Astrocyte (in vitro differentiated cells and primary cell): Measurements from ENCODE around the gene ACTN1. TPM values are rescaled to one million over a fixed set of nuclear protein-coding genes. Genes with fewer than 3 reads are reported as not detected.

Experiments
- DNase-seq: peaks from one replicate; pipeline ENCODE4 v3.0.0-alpha.2; 2010; ENCODE audit warnings: low read depth
- FAIRE-seq: peaks from 2 replicates; lab custom pipeline; 2011; peaks lifted over from hg19 to GRCh38; lab: Jason Lieb, UNC
- H2AFZ ChIP-seq: 2 replicates; pipeline ENCODE4 v1.6.0; 2012; ENCODE audit warnings: low read depth, low read length, inconsistent platforms
- H3K27ac ChIP-seq: 2 replicates; pipeline ENCODE4 v1.5.1; 2011; ENCODE audit warnings: low read depth, low read length, inconsistent platforms
- H3K27me3 ChIP-seq: 2 replicates; pipeline ENCODE4 v1.6.0; 2011; ENCODE audit warnings: low read length, inconsistent platforms; ENCODE audit not compliant: insufficient read depth
- H3K36me3 ChIP-seq: 2 replicates; pipeline ENCODE4 v1.5.1; 2011; ENCODE audit warnings: low read length, inconsistent platforms; ENCODE audit not compliant: insufficient read depth
- H3K4me1 ChIP-seq: 2 replicates; pipeline ENCODE4 v1.5.1; 2011; ENCODE audit warnings: low read length, inconsistent platforms; ENCODE audit not compliant: insufficient read depth
- H3K4me2 ChIP-seq: 2 replicates; pipeline ENCODE4 v1.6.0; 2012; ENCODE audit warnings: low read length, inconsistent platforms
- H3K4me3 ChIP-seq: 2 replicates; pipeline ENCODE4 v1.5.1; 2011; ENCODE audit warnings: low read depth, mild to moderate bottlenecking, low read length, inconsistent platforms; ENCODE audit not compliant: insufficient read depth
- H3K79me2 ChIP-seq: 2 replicates; pipeline ENCODE4 v1.6.0; 2012; ENCODE audit warnings: mild to moderate bottlenecking, low read length, inconsistent platforms; ENCODE audit not compliant: insufficient read depth
- H3K9ac ChIP-seq: 2 replicates; pipeline ENCODE4 v1.6.0; 2012; ENCODE audit warnings: mild to moderate bottlenecking, low read length, inconsistent platforms
- H3K9me3 ChIP-seq: 2 replicates; pipeline ENCODE4 v1.5.1; 2012; ENCODE audit warnings: low read depth, mild to moderate bottlenecking, low read length, inconsistent platforms; ENCODE audit not compliant: insufficient read depth
- H4K20me1 ChIP-seq: 2 replicates; pipeline ENCODE4 v1.6.0; 2012; ENCODE audit warnings: low read length, inconsistent platforms; ENCODE audit not compliant: insufficient read depth
- H3K27ac Mint-ChIP-seq: one replicate; pipeline ENCODE4 v1.8.0; 2021; ENCODE audit warnings: mild to moderate bottlenecking, mixed read lengths; ENCODE audit not compliant: unreplicated experiment
- H3K27me3 Mint-ChIP-seq: one replicate; pipeline ENCODE4 v1.8.0; 2021; ENCODE audit warnings: low read depth, mixed read lengths; ENCODE audit not compliant: unreplicated experiment
- H3K36me3 Mint-ChIP-seq: one replicate; pipeline ENCODE4 v1.8.0; 2021; ENCODE audit warnings: low read depth, mixed read lengths; ENCODE audit not compliant: unreplicated experiment
- H3K4me1 Mint-ChIP-seq: one replicate; pipeline ENCODE4 v1.8.0; 2021; ENCODE audit warnings: low read depth, mixed read lengths; ENCODE audit not compliant: unreplicated experiment
- H3K4me3 Mint-ChIP-seq: one replicate; pipeline ENCODE4 v1.8.0; 2021; ENCODE audit warnings: mild to moderate bottlenecking, moderate library complexity, mixed read lengths; ENCODE audit not compliant: unreplicated experiment
- H3K9me3 Mint-ChIP-seq: one replicate; pipeline ENCODE4 v1.8.0; 2021; ENCODE audit warnings: mild to moderate bottlenecking, mixed read lengths; ENCODE audit not compliant: unreplicated experiment
- CTCF ChIP-seq: IDR thresholded peaks from 2 replicates; pipeline ENCODE4 v1.5.1; 2011; ENCODE audit warnings: low read depth, mild to moderate bottlenecking, inconsistent platforms, low read length, moderate library complexity; ENCODE audit not compliant: insufficient read depth
- EZH2 ChIP-seq: IDR thresholded peaks from 2 replicates; pipeline ENCODE4 v1.6.1; 2012; ENCODE audit warnings: mild to moderate bottlenecking, low read length, inconsistent platforms; ENCODE audit not compliant: insufficient read depth
- total RNA-seq: library from RNA; stranded (reverse); gene quantifications from 2 replicates; pipeline ENCODE4 v1.2.1, GENCODE V29; 2021

The ACTN1 gene
- total RNA-seq, 1 donor from 2014 or later = 1,163 TPM

GRCh38 chr14:68939181-68939892 lies 39.8 kb downstream of the ACTN1 start:
- no peak for DNase-seq
- Mint-ChIP-seq H3K27ac (peak overlapping the region; percentile 95), H3K9me3 (no peaks in the 10 kb centered on the region), H3K4me3 (peak overlapping the region; percentile 79), H3K36me3 (peaks cover 21% of the 10 kb centered on the region), H3K27me3 (no peaks in the 10 kb centered on the region), H3K4me1 (peaks cover 94% of the 10 kb centered on the region)
- Histone ChIP-seq H3K4me2 (peak overlapping the region; percentile 72), H3K36me3 (peaks cover 15% of the 10 kb centered on the region), H3K4me3 (no peak overlapping the region), H3K4me1 (peaks cover 85% of the 10 kb centered on the region), H3K9me3 (no peaks in the 10 kb centered on the region), H4K20me1 (peaks cover 92% of the 10 kb centered on the region), H3K9ac (peak overlapping the region; percentile 79), H2AFZ (no peak overlapping the region), H3K79me2 (peaks cover 97% of the 10 kb centered on the region), H3K27ac (peak overlapping the region; percentile 91), H3K27me3 (no peaks in the 10 kb centered on the region)
- TF ChIP-seq EZH2 (no peak), CTCF (no peak)
- FAIRE-seq = no peak

GRCh38 chr14:68938271-68939150 lies 40.6 kb downstream of the ACTN1 start:
- peak overlapping the region; percentile 71 for H3K4me3 Mint-ChIP-seq
- Histone ChIP-seq H3K4me2 (peak overlapping the region; percentile 72), H3K79me2 (peaks cover 97% of the 10 kb centered on the region), H3K4me3 (no peak overlapping the region), H3K27me3 (no peaks in the 10 kb centered on the region), H3K27ac (peak overlapping the region; percentile 91), H3K9ac (peak overlapping the region; percentile 79), H3K9me3 (no peaks in the 10 kb centered on the region), H3K4me1 (peaks cover 79% of the 10 kb centered on the region), H2AFZ (no peak overlapping the region), H4K20me1 (peaks cover 92% of the 10 kb centered on the region), H3K36me3 (peaks cover 21% of the 10 kb centered on the region)
- peaks cover 19% of the 10 kb centered on the region for H3K36me3 Mint-ChIP-seq
- peaks cover 93% of the 10 kb centered on the region for H3K4me1 Mint-ChIP-seq
- TF ChIP-seq EZH2 = no peak
- TF ChIP-seq CTCF = no peak
- no peaks in the 10 kb centered on the region for H3K27me3 Mint-ChIP-seq
- DNase-seq (no peak), FAIRE-seq (no peak)
- H3K9me3 Mint-ChIP-seq = no peaks in the 10 kb centered on the region
- H3K27ac Mint-ChIP-seq = peak overlapping the region; percentile 95
